Stomach smooth muscle (tissue), 2 donors: Measurements from ENCODE around the gene NRXN3.

ENCODE experiments used
- H3K27ac ChIP-seq: one replicate; pipeline ENCODE4 v1.7.0; 2013; ENCODE audit warnings: mild to moderate bottlenecking, low read length, inconsistent platforms
- H3K27me3 ChIP-seq, 2 donors: one replicate each; pipeline ENCODE4 v1.7.0; 2013; ENCODE audit warnings: low read length in 2 of 2; ENCODE audit not compliant: insufficient read depth in 2 of 2, control insufficient read depth in 1 of 2
- H3K36me3 ChIP-seq, 2 donors: one replicate each; pipeline ENCODE4 v1.7.0; 2013; ENCODE audit warnings: low read length in 2 of 2; ENCODE audit not compliant: control insufficient read depth in 2 of 2, insufficient read depth in 2 of 2
- H3K4me1 ChIP-seq: one replicate; pipeline ENCODE4 v1.7.0; 2013; ENCODE audit warnings: low read length; ENCODE audit not compliant: control insufficient read depth, insufficient read depth
- H3K4me3 ChIP-seq, 2 donors: one replicate each; pipeline ENCODE4 v1.7.0; 2013; ENCODE audit warnings: low read length in 2 of 2
- H3K9ac ChIP-seq, 2 donors: one replicate each; pipeline ENCODE4 v1.7.0; 2013; ENCODE audit warnings: low read length in 2 of 2, mild to moderate bottlenecking in 1 of 2
- H3K9me3 ChIP-seq, 2 donors: one replicate each; pipeline ENCODE4 v1.7.0; 2013; ENCODE audit warnings: low read length in 2 of 2; ENCODE audit not compliant: control insufficient read depth in 2 of 2
- donor health status: healthy.
- donor health status: Pancreatic carcinoma.

Gene NRXN3

DNA sequence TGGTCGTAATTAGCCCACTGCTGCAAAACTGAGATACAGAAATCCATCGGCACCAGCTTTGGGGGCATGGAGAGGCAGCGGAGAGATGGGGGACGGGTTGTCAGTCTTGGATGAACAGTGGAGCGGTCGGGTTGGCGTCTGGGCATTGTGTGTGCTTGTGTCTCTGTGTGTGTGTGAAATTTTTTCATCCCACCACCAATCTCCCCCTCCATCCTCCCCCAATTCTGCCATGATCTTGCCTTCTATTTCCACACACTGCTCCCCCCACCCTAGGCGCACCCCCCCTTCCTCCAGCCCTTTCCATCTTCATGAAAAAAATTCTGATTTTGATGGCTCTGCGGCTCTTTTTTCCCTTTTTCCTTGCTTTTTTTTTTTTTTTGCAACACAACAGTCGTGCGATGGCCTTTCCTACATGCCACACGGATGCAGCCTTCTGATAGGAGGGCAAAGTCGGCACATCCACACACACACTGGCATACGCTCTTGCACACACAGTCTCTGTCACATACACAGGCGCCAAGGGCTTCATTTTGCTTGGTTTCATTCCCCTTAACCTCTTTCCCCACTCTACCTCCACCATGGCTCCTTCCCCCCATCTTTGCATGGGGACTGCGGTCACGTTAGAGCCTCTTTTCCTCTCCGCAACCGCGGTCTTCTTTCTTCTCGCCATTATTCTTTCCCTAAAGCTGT is 3.3 kb downstream of the NRXN3 start:
- H3K27me3 ChIP-seq = peaks cover 3 to 7% of the 10 kb centered on the region in 2 donors
- no peak overlapping the region for H3K9ac ChIP-seq
- no peaks in the 10 kb centered on the region for H3K36me3 ChIP-seq
- no peaks in the 10 kb centered on the region for H3K9me3 ChIP-seq
- H3K4me3 ChIP-seq = no peak overlapping the region
- no peak overlapping the region for H3K27ac ChIP-seq
- H3K4me1 ChIP-seq = no peaks in the 10 kb centered on the region

- Histone ChIP-seq H3K27me3 (peaks cover 3% of the 10 kb centered on the region in 2 donors), H3K9me3 (no peaks in the 10 kb centered on the region), H3K36me3 (no peaks in the 10 kb centered on the region), H3K27ac (no peak overlapping the region), H3K4me3 (no peak overlapping the region), H3K4me1 (no peaks in the 10 kb centered on the region), H3K9ac (no peak overlapping the region)
These were observed 5.2 kb downstream of the NRXN3 start for GRCh38 chr14:78175412-78175811.

DNA sequence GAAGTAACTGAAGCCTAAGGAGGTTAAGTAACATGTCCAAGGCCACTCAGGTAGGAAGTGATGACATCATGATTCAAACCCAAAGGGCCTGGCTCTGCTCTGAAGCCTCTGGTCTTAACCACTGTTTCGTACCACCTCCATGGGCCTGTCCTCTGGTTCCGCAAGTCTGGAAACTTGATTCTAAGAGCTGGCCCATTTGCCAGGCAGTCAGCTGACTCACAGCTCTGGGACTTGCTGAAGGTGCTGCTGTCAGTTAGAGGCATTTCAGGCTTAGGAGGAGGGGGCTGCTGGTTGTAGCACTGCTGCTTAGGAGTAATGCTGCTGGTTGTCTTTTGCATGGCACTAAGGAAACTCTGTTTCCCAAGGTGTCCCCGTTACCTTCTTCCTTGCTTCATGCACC is 7.9 kb downstream of the NRXN3 start:
- peaks cover 0 to 1% of the 10 kb centered on the region in 2 donors for H3K9me3 ChIP-seq
- H3K36me3 ChIP-seq = no peaks in the 10 kb centered on the region
- no peaks in the 10 kb centered on the region for H3K27me3 ChIP-seq
- H3K4me1 ChIP-seq = no peaks in the 10 kb centered on the region
- no peak overlapping the region for H3K4me3 ChIP-seq
- no peak overlapping the region for H3K27ac ChIP-seq
- H3K9ac ChIP-seq = no peak overlapping the region

GRCh38 chr14:78178971-78179370 is 8.8 kb downstream of the NRXN3 start:
- Histone ChIP-seq H3K4me3 (no peak overlapping the region), H3K4me1 (no peaks in the 10 kb centered on the region), H3K27ac (no peak overlapping the region), H3K9me3 (peaks cover 0 to 3% of the 10 kb centered on the region in 2 donors), H3K36me3 (no peaks in the 10 kb centered on the region), H3K27me3 (no peaks in the 10 kb centered on the region), H3K9ac (no peak overlapping the region)

- no peaks in the 10 kb centered on the region for H3K4me1 ChIP-seq
- peaks cover 0 to 3% of the 10 kb centered on the region in 2 donors for H3K9me3 ChIP-seq
- H3K9ac ChIP-seq = no peak overlapping the region
- H3K4me3 ChIP-seq = no peak overlapping the region
- H3K27me3 ChIP-seq = peaks cover 0 to 2% of the 10 kb centered on the region in 2 donors
- H3K27ac ChIP-seq = no peak overlapping the region
- H3K36me3 ChIP-seq = no peaks in the 10 kb centered on the region
These were observed 11.1 kb downstream of the NRXN3 start for GRCh38 chr14:78181270-78181669.

DNA sequence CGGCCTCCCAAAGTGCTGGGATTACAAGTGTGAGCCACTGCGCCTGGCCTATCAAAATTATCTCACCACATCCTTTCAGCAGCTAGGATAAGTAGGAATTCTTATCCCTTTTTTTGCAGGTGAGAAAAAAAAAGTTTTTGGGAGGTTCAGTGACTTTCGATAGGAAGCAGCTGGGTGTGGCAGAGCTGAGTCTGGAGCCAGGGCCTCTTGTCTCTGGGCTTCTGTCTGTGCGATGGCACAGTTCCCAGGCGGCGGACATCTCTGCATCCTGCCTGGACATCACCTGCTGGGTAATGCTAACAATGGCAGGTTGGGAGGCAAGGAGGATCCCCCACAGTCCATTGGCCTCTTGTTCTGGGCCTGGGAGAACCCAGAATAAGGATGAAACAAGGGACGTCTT is 12.5 kb downstream of the NRXN3 start:
- Histone ChIP-seq H3K27ac (no peak overlapping the region), H3K36me3 (no peaks in the 10 kb centered on the region), H3K4me1 (no peaks in the 10 kb centered on the region), H3K4me3 (no peak overlapping the region), H3K27me3 (peaks cover 0 to 2% of the 10 kb centered on the region in 2 donors), H3K9me3 (peaks cover 0 to 3% of the 10 kb centered on the region in 2 donors), H3K9ac (no peak overlapping the region)

- Histone ChIP-seq H3K9me3 (peaks cover 0 to 3% of the 10 kb centered on the region in 2 donors), H3K9ac (no peak overlapping the region), H3K4me1 (no peaks in the 10 kb centered on the region), H3K4me3 (no peak overlapping the region), H3K27ac (no peak overlapping the region), H3K36me3 (no peaks in the 10 kb centered on the region), H3K27me3 (peaks cover 0 to 2% of the 10 kb centered on the region in 2 donors)
These were observed 14.0 kb downstream of the NRXN3 start for GRCh38 chr14:78184157-78184556.

- Histone ChIP-seq H3K36me3 (no peaks in the 10 kb centered on the region), H3K4me3 (no peak overlapping the region), H3K27ac (no peak overlapping the region), H3K9me3 (peaks cover 0 to 3% of the 10 kb centered on the region in 2 donors), H3K27me3 (peaks cover 0 to 2% of the 10 kb centered on the region in 2 donors), H3K4me1 (no peaks in the 10 kb centered on the region), H3K9ac (no peak overlapping the region)
These were observed 16.1 kb downstream of the NRXN3 start for GRCh38 chr14:78186277-78186676.

DNA sequence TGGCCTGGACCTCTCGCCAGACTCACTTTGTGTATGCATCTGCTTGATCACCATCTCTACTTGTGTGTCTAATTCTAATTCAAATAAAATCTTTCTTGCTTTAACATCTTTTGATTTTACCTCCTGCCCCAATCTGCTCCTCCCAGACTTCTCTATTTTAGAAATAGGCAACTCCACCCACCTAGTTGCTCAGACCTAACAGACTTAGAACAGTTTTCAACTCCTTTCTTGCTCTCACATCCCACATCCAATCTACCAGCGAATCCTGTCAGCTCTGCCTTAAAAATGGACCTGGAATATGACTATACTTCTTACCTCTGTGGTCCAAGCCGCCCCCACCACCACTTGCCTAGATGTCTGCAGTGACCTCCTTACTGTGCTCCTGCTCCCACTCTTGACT is 18.7 kb downstream of the NRXN3 start:
- Histone ChIP-seq H3K9ac (no peak overlapping the region), H3K9me3 (no peaks in the 10 kb centered on the region), H3K4me3 (no peak overlapping the region), H3K27ac (no peak overlapping the region), H3K4me1 (no peaks in the 10 kb centered on the region), H3K27me3 (peaks cover 0 to 3% of the 10 kb centered on the region in 2 donors), H3K36me3 (no peaks in the 10 kb centered on the region)

GRCh38 chr14:78195431-78195830 is 25.3 kb downstream of the NRXN3 start:
- H3K4me3 ChIP-seq = no peak overlapping the region
- peaks cover 5 to 7% of the 10 kb centered on the region in 2 donors for H3K9me3 ChIP-seq
- no peak overlapping the region for H3K9ac ChIP-seq
- H3K27ac ChIP-seq = no peak overlapping the region
- no peaks in the 10 kb centered on the region for H3K36me3 ChIP-seq
- H3K4me1 ChIP-seq = no peaks in the 10 kb centered on the region
- H3K27me3 ChIP-seq = peaks cover 2 to 3% of the 10 kb centered on the region in 2 donors

DNA sequence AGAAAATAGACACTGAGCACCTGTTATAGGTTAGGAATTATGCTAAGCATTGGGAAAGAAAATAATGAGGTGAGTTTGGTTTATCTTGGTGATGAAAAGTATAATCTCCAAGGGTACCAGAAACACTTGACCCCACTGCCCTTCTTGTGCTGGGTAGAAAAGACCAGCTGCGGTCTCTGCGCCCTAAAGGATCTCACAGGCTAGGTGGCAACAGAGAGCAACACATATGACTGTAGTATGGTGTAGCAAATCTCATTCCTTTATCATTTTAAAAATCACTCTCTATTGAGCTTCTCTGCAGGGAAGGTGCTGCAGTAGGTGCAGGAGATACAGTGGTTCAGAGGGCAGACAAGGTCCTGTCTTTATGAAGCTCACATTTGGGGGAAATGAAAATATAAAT is 26.1 kb downstream of the NRXN3 start:
- Histone ChIP-seq H3K4me3 (no peak overlapping the region), H3K27ac (no peak overlapping the region), H3K27me3 (peaks cover 2 to 3% of the 10 kb centered on the region in 2 donors), H3K4me1 (no peaks in the 10 kb centered on the region), H3K9me3 (peaks cover 5 to 7% of the 10 kb centered on the region in 2 donors), H3K36me3 (no peaks in the 10 kb centered on the region), H3K9ac (no peak overlapping the region)
